ENCODE data around the gene ARF1. TPM values are rescaled to one million over a fixed set of nuclear protein-coding genes. Genes with fewer than 3 reads are reported as not detected.
A peak's percentile ranks its signal among the peaks of the same experiment; 100 is the strongest.

The ARF1 gene
- total RNA-seq = 100 to 1,000 TPM; 415 to 503 TPM

GRCh38 chr1:228082214-228082917 lies at the start of gene ARF1:
Gene ARF1, plus strand, starts transcription at chr1:228082708. Its CDS starts 14,407 bp downstream, at chr1:228097115.
- ATAC-seq (peak; percentile 93 to 95), DNase-seq (ENCODE audit: low spot score) (peak; percentile 95)
- peaks cover 6% of the 10 kb centered on the region for H3K36me3 Mint-ChIP-seq
- H3K27me3 Mint-ChIP-seq = no peaks in the 10 kb centered on the region
- peak within 1 kb of the TSS; percentile 84 to 95 for H3K27ac Mint-ChIP-seq
- peak within 1 kb of the TSS; percentile 94 for H3K4me3 Mint-ChIP-seq
- H3K9me3 Mint-ChIP-seq = no peaks in the 10 kb centered on the region
- peaks cover 35 to 36% of the 10 kb centered on the region in 2 donors for H3K4me1 Mint-ChIP-seq (ENCODE audit: low read depth in 2 of 2)

- Mint-ChIP-seq H3K36me3 (no peaks in the 10 kb centered on the region), H3K4me1 (ENCODE audit: low read depth in 2 of 2) (no peaks in the 10 kb centered on the region), H3K27ac (no peak overlapping the region), H3K27me3 (peaks cover 10 to 13% of the 10 kb centered on the region in 2 donors), H3K9me3 (no peaks in the 10 kb centered on the region), H3K4me3 (no peak overlapping the region)
- DNase-seq (ENCODE audit: low spot score) = no peak
- no peak for ATAC-seq
Observed at GRCh38 chr1:228033376-228033775, 49.1 kb upstream of the ARF1 start.

- Mint-ChIP-seq H3K9me3 (no peaks in the 10 kb centered on the region), H3K27me3 (peaks cover 12 to 13% of the 10 kb centered on the region in 2 donors)
- DNase-seq (ENCODE audit: low spot score) = no peak
Observed at GRCh38 chr1:228034954-228035837, 47.3 kb upstream of the ARF1 start.

GRCh38 chr1:228035844-228036243 lies 46.7 kb upstream of the ARF1 start:
- Mint-ChIP-seq H3K36me3 (no peaks in the 10 kb centered on the region), H3K4me1 (ENCODE audit: low read depth in 2 of 2) (no peaks in the 10 kb centered on the region), H3K4me3 (no peak overlapping the region), H3K27me3 (peaks cover 13% of the 10 kb centered on the region in 2 donors), H3K9me3 (no peaks in the 10 kb centered on the region), H3K27ac (no peak overlapping the region)
- ATAC-seq = no peak
- DNase-seq (ENCODE audit: low spot score) = no peak

More at GRCh38 chr1:228034954-228035837, 47.3 kb upstream of the ARF1 start:
- H3K4me1 Mint-ChIP-seq (ENCODE audit: low read depth in 2 of 2) = no peaks in the 10 kb centered on the region
- H3K36me3 Mint-ChIP-seq = no peaks in the 10 kb centered on the region
- no peak for ATAC-seq
- no peak overlapping the region for H3K27ac Mint-ChIP-seq
- H3K4me3 Mint-ChIP-seq = no peak overlapping the region

GRCh38 chr1:228036701-228037231 lies 45.7 kb upstream of the ARF1 start:
- H3K27ac Mint-ChIP-seq = no peak overlapping the region
- H3K27me3 Mint-ChIP-seq = peaks cover 13% of the 10 kb centered on the region in 2 donors
- ATAC-seq = peak in 1 of 2 donors; percentile 21
- no peak for DNase-seq (ENCODE audit: low spot score)
- no peaks in the 10 kb centered on the region for H3K36me3 Mint-ChIP-seq
- H3K4me1 Mint-ChIP-seq (ENCODE audit: low read depth in 2 of 2) = no peaks in the 10 kb centered on the region
- no peaks in the 10 kb centered on the region for H3K9me3 Mint-ChIP-seq
- no peak overlapping the region for H3K4me3 Mint-ChIP-seq

GRCh38 chr1:228037401-228038386 lies 44.8 kb upstream of the ARF1 start:
- no peaks in the 10 kb centered on the region for H3K36me3 Mint-ChIP-seq
- peak; percentile 86 to 92 for ATAC-seq
- no peaks in the 10 kb centered on the region for H3K4me1 Mint-ChIP-seq (ENCODE audit: low read depth in 2 of 2)
- H3K4me3 Mint-ChIP-seq = no peak overlapping the region
- DNase-seq (ENCODE audit: low spot score) = peak; percentile 82
- H3K27me3 Mint-ChIP-seq = peaks cover 10 to 13% of the 10 kb centered on the region in 2 donors
- no peaks in the 10 kb centered on the region for H3K9me3 Mint-ChIP-seq
- no peak overlapping the region for H3K27ac Mint-ChIP-seq

- no peak for ATAC-seq
- Mint-ChIP-seq H3K4me3 (no peak overlapping the region), H3K36me3 (no peaks in the 10 kb centered on the region), H3K4me1 (ENCODE audit: low read depth in 2 of 2) (no peaks in the 10 kb centered on the region), H3K9me3 (no peaks in the 10 kb centered on the region), H3K27me3 (peaks cover 2 to 6% of the 10 kb centered on the region in 2 donors), H3K27ac (no peak overlapping the region)
- DNase-seq (ENCODE audit: low spot score) = no peak
Observed at GRCh38 chr1:228038387-228039005, 44.0 kb upstream of the ARF1 start.

GRCh38 chr1:228039006-228039903 lies 43.3 kb upstream of the ARF1 start:
- Mint-ChIP-seq H3K4me1 (ENCODE audit: low read depth in 2 of 2) (no peaks in the 10 kb centered on the region), H3K9me3 (no peaks in the 10 kb centered on the region), H3K27ac (no peak overlapping the region), H3K36me3 (no peaks in the 10 kb centered on the region), H3K27me3 (peaks cover 0 to 5% of the 10 kb centered on the region in 2 donors), H3K4me3 (no peak overlapping the region)
- ATAC-seq = no peak
- DNase-seq (ENCODE audit: low spot score) = no peak

- no peak for ATAC-seq
- H3K27me3 Mint-ChIP-seq = peaks cover 0 to 3% of the 10 kb centered on the region in 2 donors
Observed at GRCh38 chr1:228039986-228040385, 42.5 kb upstream of the ARF1 start.

GRCh38 chr1:228041316-228041715 lies 41.2 kb upstream of the ARF1 start:
- H3K36me3 Mint-ChIP-seq = no peaks in the 10 kb centered on the region
- H3K27ac Mint-ChIP-seq = no peak overlapping the region
- no peaks in the 10 kb centered on the region for H3K9me3 Mint-ChIP-seq
- H3K4me1 Mint-ChIP-seq (ENCODE audit: low read depth in 2 of 2) = no peaks in the 10 kb centered on the region
- ATAC-seq (no peak), DNase-seq (ENCODE audit: low spot score) (no peak)
- no peak overlapping the region for H3K4me3 Mint-ChIP-seq
- H3K27me3 Mint-ChIP-seq = peaks cover 0 to 3% of the 10 kb centered on the region in 2 donors

More at GRCh38 chr1:228039986-228040385, 42.5 kb upstream of the ARF1 start:
- no peak for DNase-seq (ENCODE audit: low spot score)
- Mint-ChIP-seq H3K9me3 (no peaks in the 10 kb centered on the region), H3K4me1 (ENCODE audit: low read depth in 2 of 2) (no peaks in the 10 kb centered on the region), H3K4me3 (no peak overlapping the region), H3K36me3 (no peaks in the 10 kb centered on the region), H3K27ac (no peak overlapping the region)

- ATAC-seq = no peak
- no peak for DNase-seq (ENCODE audit: low spot score)
- no peaks in the 10 kb centered on the region for H3K4me1 Mint-ChIP-seq (ENCODE audit: low read depth in 2 of 2)
- no peak overlapping the region for H3K27ac Mint-ChIP-seq
- no peaks in the 10 kb centered on the region for H3K9me3 Mint-ChIP-seq
- H3K4me3 Mint-ChIP-seq = no peak overlapping the region
- no peaks in the 10 kb centered on the region for H3K36me3 Mint-ChIP-seq
- H3K27me3 Mint-ChIP-seq = peaks cover 0 to 3% of the 10 kb centered on the region in 2 donors
Observed at GRCh38 chr1:228042508-228042907, 40.0 kb upstream of the ARF1 start.

GRCh38 chr1:228043281-228043848 lies 39.1 kb upstream of the ARF1 start:
- Mint-ChIP-seq H3K9me3 (no peaks in the 10 kb centered on the region), H3K27ac (no peak overlapping the region), H3K4me3 (no peak overlapping the region), H3K4me1 (ENCODE audit: low read depth in 2 of 2) (no peaks in the 10 kb centered on the region), H3K27me3 (peaks cover 0 to 3% of the 10 kb centered on the region in 2 donors), H3K36me3 (no peaks in the 10 kb centered on the region)
- ATAC-seq (no peak), DNase-seq (ENCODE audit: low spot score) (no peak)
